SU-DHL-6 (cell line): ENCODE measurements around the gene IKZF2.

Experiments
- EZH2phosphoT487 ChIP-seq: fragments of 200-600 bp; sonication (generic), shearing (Covaris generic); conservative IDR thresholded peaks from 2 replicates; pipeline ENCODE4 v1.6.1; 2018; ENCODE audit warnings: mild to moderate bottlenecking, antibody characterized with exemption, low read length, moderate library complexity, mixed read lengths
- TF ChIP-seq, protein P1 (sequence below): fragments of 200-600 bp; sonication (generic); IDR thresholded peaks from one replicate; pipeline ENCODE4 v1.5.1; 2017; ENCODE audit warnings: antibody characterized with exemption, mild to moderate bottlenecking, low read length, moderate library complexity; ENCODE audit not compliant: insufficient read depth, poor library complexity, severe bottlenecking

DNA sequence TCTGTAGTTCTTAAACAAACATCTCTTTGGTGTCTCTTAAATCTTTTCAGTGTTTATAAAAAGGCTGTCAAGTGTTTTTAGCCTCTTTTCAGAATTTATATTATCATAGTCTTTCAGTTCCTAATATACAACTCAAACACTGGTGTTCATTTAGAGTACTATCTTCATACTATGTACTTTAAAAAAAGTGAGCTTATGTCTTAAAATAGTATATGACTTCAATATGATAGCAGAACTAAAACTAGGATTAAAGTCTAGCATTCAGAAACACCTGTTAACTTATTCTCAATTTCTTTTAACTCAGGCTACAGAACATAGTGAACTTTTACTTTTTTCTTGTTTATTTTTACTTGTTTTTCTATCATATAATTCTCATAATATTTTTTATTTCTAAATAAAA, 14.7 kb upstream of the IKZF2 start:
- TF ChIP-seq, protein P1, sequence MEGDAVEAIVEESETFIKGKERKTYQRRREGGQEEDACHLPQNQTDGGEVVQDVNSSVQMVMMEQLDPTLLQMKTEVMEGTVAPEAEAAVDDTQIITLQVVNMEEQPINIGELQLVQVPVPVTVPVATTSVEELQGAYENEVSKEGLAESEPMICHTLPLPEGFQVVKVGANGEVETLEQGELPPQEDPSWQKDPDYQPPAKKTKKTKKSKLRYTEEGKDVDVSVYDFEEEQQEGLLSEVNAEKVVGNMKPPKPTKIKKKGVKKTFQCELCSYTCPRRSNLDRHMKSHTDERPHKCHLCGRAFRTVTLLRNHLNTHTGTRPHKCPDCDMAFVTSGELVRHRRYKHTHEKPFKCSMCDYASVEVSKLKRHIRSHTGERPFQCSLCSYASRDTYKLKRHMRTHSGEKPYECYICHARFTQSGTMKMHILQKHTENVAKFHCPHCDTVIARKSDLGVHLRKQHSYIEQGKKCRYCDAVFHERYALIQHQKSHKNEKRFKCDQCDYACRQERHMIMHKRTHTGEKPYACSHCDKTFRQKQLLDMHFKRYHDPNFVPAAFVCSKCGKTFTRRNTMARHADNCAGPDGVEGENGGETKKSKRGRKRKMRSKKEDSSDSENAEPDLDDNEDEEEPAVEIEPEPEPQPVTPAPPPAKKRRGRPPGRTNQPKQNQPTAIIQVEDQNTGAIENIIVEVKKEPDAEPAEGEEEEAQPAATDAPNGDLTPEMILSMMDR = no peak
- no peak for TF ChIP-seq EZH2phosphoT487
